GM12864 (cell line): ENCODE measurements around the gene INSIG1.

ENCODE experiments used
- DNase-seq: peaks from one replicate; pipeline ENCODE4 v3.0.0-alpha.2; 2011; ENCODE audit warnings: low read depth
- H3K4me3 ChIP-seq: 2 replicates; pipeline ENCODE4 v1.5.1; 2011; ENCODE audit warnings: mild to moderate bottlenecking, low read depth, low read length, control low read depth
- TF ChIP-seq, protein P1 (sequence below): IDR thresholded peaks from 2 replicates; pipeline ENCODE4 v1.5.1; 2011; ENCODE audit warnings: low read depth, mild to moderate bottlenecking, moderate library complexity, low read length, control low read depth, inconsistent platforms; ENCODE audit errors: missing control alignments

INSIG1 gene

DNA sequence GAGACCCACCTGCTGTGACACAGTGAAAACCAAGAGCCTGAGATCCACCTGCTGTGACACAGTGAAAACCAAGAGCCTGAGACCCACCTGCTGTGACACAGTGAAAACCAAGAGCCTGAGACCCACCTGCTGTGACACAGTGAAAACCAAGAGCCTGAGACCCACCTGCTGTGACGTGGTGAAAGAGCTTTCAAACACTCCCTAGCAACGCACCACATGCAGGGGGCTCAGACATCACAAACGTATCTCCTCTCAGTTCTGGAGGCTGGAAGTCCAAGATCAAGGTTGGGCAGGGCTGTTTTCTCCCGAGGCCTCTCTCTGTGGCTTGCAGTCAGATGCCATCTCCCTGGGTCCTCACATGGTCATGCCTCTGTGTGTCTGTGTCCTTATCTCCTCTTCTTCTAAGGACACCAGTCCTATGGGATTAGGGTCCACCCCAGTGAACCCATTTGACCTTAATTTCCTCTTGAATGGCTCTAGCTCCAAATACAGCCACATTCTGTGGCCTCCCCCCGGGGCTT is 43.8 kb downstream of the INSIG1 start:
- no peak overlapping the region for H3K4me3 ChIP-seq
- TF ChIP-seq, protein P1, sequence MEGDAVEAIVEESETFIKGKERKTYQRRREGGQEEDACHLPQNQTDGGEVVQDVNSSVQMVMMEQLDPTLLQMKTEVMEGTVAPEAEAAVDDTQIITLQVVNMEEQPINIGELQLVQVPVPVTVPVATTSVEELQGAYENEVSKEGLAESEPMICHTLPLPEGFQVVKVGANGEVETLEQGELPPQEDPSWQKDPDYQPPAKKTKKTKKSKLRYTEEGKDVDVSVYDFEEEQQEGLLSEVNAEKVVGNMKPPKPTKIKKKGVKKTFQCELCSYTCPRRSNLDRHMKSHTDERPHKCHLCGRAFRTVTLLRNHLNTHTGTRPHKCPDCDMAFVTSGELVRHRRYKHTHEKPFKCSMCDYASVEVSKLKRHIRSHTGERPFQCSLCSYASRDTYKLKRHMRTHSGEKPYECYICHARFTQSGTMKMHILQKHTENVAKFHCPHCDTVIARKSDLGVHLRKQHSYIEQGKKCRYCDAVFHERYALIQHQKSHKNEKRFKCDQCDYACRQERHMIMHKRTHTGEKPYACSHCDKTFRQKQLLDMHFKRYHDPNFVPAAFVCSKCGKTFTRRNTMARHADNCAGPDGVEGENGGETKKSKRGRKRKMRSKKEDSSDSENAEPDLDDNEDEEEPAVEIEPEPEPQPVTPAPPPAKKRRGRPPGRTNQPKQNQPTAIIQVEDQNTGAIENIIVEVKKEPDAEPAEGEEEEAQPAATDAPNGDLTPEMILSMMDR: no peak
- DNase-seq: no peak

DNA sequence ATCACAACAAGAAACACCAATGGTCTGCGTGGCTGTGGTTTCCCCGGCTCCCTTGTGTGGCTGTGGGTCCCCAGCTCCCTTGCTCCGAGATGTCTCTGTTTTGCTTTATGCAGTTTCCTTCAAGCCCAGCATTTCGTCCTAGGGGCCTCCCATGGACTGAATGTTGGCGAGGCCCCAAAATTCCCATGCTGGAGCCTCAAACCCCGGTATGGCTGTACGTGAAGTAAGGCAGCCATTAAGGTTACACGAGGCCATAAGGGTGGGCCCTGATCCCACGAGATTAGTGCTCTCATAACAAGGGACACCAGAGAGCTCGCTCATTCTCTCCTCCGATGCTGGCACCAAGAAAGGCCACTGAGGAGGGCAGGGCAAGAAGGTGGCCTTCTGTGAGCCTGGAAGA is 44.6 kb downstream of the INSIG1 start:
- no peak for DNase-seq
- TF ChIP-seq, protein P1: no peak
- H3K4me3 ChIP-seq: no peak overlapping the region

DNA sequence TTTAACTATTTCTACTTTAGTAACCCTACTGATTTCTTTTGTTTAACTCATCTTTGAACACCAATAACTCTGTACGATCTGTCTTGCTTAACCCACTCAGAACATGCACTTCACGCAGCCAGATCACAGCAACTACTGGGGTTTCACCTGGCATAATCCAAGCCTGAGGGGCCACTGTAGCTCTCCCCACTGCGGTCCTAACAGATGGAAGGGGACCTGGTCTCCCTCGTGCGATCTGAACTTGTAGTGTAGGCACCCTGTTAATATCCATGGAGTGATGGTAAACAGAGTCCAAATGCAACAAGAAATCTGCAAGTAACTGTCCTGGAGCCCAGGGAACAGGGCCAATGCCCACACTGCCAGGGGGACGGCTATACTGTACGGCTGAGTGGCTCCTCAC is 45.5 kb downstream of the INSIG1 start:
- no peak overlapping the region for H3K4me3 ChIP-seq
- DNase-seq: no peak
- TF ChIP-seq, protein P1: no peak

DNA sequence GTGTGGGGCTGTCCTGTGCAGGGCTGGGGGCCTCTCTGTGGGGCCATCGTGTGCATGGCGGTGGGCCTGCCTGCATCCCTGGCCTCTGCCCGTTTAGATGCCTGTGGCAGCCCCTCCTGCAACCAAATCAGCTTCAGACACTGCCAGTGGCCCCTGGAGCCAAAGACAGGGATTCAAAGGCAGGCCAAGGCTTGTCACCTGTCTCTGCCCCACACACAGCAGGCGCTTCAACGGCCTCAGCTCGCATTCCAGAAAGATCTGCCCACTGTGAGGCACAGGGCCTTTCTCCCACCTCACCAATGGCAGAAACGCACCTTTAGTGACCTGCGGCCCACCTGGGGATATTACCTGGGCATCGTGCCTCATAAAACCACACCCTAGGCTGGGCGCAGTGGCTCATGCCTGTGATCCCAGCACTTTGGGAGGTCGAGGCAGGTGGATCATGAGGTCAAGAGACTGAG is 46.0 kb downstream of the INSIG1 start:
- TF ChIP-seq, protein P1: no peak
- DNase-seq: no peak
- H3K4me3 ChIP-seq: no peak overlapping the region

DNA sequence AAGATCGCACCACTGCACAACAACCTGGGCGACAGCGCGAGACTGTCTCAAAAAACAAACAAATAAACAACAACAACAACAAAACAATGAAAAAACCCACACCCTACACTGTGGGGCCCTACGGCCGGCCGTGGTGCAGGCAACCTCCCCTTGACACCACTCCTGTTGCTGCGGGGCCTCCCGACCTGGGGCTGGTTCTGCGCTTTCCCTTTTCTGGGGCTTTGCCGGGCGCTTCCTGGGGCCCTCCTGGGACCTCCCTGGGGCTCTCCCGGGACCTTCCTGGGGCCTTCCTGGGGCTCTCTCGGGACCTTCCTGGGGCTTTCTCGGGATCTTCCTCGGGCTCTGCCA is 46.6 kb downstream of the INSIG1 start:
- H3K4me3 ChIP-seq: no peak overlapping the region; the same call in 1 of the 2 replicates
- DNase-seq: no peak
- TF ChIP-seq, protein P1: no peak

DNA sequence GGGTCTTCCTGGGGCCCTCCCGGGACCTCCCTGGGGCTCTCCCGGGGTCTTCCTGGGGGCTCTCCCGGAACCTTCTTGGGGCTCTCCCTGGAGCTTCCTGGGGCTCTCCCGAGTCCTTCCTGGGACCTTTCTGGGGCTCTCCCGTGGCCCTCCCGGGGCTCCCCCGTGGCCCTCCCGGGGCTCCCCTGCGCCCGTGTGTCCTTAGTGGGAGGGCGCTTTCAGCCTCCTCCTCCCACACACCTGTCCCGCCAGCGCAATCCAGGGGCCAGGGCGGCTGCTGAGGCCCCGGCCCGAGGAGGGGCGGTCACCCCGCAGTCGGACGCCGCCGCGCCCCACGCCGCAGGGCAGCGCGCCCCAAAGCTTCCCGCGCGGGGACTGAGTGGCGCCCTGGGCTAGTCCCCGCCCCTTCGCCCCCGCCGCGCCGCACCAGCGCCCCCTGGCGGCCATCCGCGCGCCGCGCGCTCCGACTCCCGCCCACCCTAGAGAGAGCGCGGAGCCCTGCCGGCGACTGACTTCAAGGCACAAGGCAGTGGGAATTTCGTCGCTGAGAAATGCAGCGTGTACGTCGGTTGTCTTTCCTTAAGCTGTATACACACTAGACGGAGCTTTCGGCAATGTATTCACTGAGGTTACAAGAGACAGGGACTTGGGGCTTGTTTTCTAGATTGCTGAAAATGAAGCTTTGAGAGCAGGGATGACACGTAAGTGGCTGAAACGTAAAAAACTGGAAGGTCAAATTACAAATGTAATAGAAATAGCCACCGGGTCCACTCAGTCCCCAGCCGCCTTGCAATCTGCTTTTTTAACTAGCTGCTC is 47.1 kb downstream of the INSIG1 start:
- peak overlapping the region; percentile 48 for H3K4me3 ChIP-seq
- peak; percentile 18 for DNase-seq
- TF ChIP-seq, protein P1: peak; percentile 80
